ENCODE results near the gene CST7.
"Not testable (repeated sequence)": the region's sequence is repeated elsewhere in the genome, so short reads cannot be mapped to it uniquely, and the experiment has no call there.

Gene CST7

GRCh38 chr20:24914388-24915241 lies 34.5 kb upstream of the CST7 start:
- Histone ChIP-seq H3K36me3 (ENCODE audit: control insufficient read depth in 2 of 2, insufficient read depth in 2 of 2, low read length in 2 of 2) (no peaks in the 10 kb centered on the region), H3K27me3 (ENCODE audit: control insufficient read depth in 2 of 2, insufficient read depth in 2 of 2, low read length in 2 of 2) (no peaks in the 10 kb centered on the region), H3K4me3 (ENCODE audit: low read length in 2 of 2) (no peak overlapping the region), H3K4me1 (ENCODE audit: control insufficient read depth in 2 of 2, insufficient read depth in 2 of 2, low read length in 2 of 2) (peaks cover 0 to 2% of the 10 kb centered on the region in 2 donors), H3K9me3 (ENCODE audit: control insufficient read depth in 2 of 2, low read length in 2 of 2) (no peaks in the 10 kb centered on the region), H3K27ac (ENCODE audit: low read depth in 2 of 2, low read length in 2 of 2) (no peak overlapping the region), H3K9ac (ENCODE audit: low read depth in 1 of 2, low read length in 2 of 2) (no peak overlapping the region)

- no peak overlapping the region for H3K27ac ChIP-seq (ENCODE audit: low read depth in 2 of 2, low read length in 2 of 2)
- no peak overlapping the region for H3K4me3 ChIP-seq (ENCODE audit: low read length in 2 of 2)
- H3K9ac ChIP-seq (ENCODE audit: low read depth in 1 of 2, low read length in 2 of 2) = no peak overlapping the region
- H3K9me3 ChIP-seq (ENCODE audit: control insufficient read depth in 2 of 2, low read length in 2 of 2) = no peaks in the 10 kb centered on the region
- H3K27me3 ChIP-seq (ENCODE audit: control insufficient read depth in 2 of 2, insufficient read depth in 2 of 2, low read length in 2 of 2) = no peaks in the 10 kb centered on the region
- H3K36me3 ChIP-seq (ENCODE audit: control insufficient read depth in 2 of 2, insufficient read depth in 2 of 2, low read length in 2 of 2) = no peaks in the 10 kb centered on the region
- peaks cover 0 to 2% of the 10 kb centered on the region in 2 donors for H3K4me1 ChIP-seq (ENCODE audit: control insufficient read depth in 2 of 2, insufficient read depth in 2 of 2, low read length in 2 of 2)
Observed at GRCh38 chr20:24915440-24915839, 33.6 kb upstream of the CST7 start.

DNA sequence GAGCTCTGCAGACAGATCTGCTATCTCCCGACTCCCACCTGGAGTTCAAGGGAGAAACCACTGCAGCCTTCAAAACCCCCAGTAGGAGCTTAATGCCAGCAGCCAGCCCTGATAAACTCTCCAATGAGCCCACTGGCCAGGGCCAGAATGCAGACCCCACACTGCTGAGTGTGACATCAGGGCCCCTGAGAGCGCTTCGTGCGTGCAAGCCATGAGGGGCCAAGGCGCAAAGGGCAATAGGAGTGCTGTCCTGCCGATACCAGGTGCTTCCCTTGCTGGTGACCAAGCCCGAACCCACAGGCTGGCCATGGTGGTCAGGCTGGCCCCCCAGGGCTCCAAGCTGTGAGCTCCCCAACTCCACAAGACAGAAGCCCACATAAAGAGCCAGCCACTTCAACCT lies 33.2 kb upstream of the CST7 start:
- Histone ChIP-seq H3K27me3 (ENCODE audit: control insufficient read depth in 2 of 2, insufficient read depth in 2 of 2, low read length in 2 of 2) (no peaks in the 10 kb centered on the region), H3K9me3 (ENCODE audit: control insufficient read depth in 2 of 2, low read length in 2 of 2) (no peaks in the 10 kb centered on the region), H3K4me1 (ENCODE audit: control insufficient read depth in 2 of 2, insufficient read depth in 2 of 2, low read length in 2 of 2) (peaks cover 0 to 2% of the 10 kb centered on the region in 2 donors), H3K36me3 (ENCODE audit: control insufficient read depth in 2 of 2, insufficient read depth in 2 of 2, low read length in 2 of 2) (no peaks in the 10 kb centered on the region), H3K27ac (ENCODE audit: low read depth in 2 of 2, low read length in 2 of 2) (no peak overlapping the region), H3K9ac (ENCODE audit: low read depth in 1 of 2, low read length in 2 of 2) (no peak overlapping the region), H3K4me3 (ENCODE audit: low read length in 2 of 2) (no peak overlapping the region)

DNA sequence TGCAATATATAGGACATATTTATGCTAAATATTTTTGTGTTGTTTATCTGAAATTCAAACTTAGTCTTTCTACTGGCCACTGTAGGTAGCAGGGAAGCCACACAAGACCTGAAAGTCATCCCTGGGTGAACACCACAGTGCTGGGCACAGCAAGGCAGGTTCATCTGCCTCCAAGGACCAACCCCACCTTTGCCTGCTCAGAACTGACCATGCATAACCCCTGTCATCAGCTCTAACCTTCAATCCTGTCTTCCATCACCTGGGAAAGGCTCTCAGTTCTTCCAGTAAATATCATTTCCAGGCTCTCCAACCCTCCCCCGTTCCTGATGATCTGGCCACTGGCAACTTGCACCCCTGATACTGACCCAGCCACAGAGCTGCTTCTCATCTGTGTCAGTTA lies 32.7 kb upstream of the CST7 start:
- Histone ChIP-seq H3K9ac (ENCODE audit: low read depth in 1 of 2, low read length in 2 of 2) (no peak overlapping the region), H3K36me3 (ENCODE audit: control insufficient read depth in 2 of 2, insufficient read depth in 2 of 2, low read length in 2 of 2) (no peaks in the 10 kb centered on the region), H3K4me3 (ENCODE audit: low read length in 2 of 2) (no peak overlapping the region), H3K27ac (ENCODE audit: low read depth in 2 of 2, low read length in 2 of 2) (no peak overlapping the region), H3K4me1 (ENCODE audit: control insufficient read depth in 2 of 2, insufficient read depth in 2 of 2, low read length in 2 of 2) (peaks cover 0 to 2% of the 10 kb centered on the region in 2 donors), H3K27me3 (ENCODE audit: control insufficient read depth in 2 of 2, insufficient read depth in 2 of 2, low read length in 2 of 2) (no peaks in the 10 kb centered on the region), H3K9me3 (ENCODE audit: control insufficient read depth in 2 of 2, low read length in 2 of 2) (no peaks in the 10 kb centered on the region)

DNA sequence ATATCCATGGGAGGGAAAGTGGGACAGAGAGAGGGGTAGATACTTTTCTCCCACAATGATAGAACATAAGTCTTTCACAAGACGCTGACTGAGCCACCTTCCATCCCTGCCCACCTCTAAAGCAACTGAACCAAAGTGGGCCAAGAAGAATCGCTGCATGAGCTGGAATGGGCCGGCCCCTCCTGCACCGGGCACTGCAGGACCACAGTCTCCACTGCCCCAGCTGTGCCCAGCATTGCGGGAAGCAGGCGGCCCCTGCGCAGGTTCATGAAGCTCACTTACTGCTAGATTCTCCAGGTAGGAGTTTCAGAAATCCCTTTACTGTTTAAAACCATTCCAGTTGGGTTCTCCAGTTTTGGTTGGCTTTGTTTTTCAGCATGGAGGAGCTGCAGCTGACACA lies 32.0 kb upstream of the CST7 start:
- Histone ChIP-seq H3K9me3 (ENCODE audit: control insufficient read depth in 2 of 2, low read length in 2 of 2) (no peaks in the 10 kb centered on the region), H3K27me3 (ENCODE audit: control insufficient read depth in 2 of 2, insufficient read depth in 2 of 2, low read length in 2 of 2) (no peaks in the 10 kb centered on the region), H3K9ac (ENCODE audit: low read depth in 1 of 2, low read length in 2 of 2) (no peak overlapping the region), H3K4me1 (ENCODE audit: control insufficient read depth in 2 of 2, insufficient read depth in 2 of 2, low read length in 2 of 2) (peaks cover 0 to 2% of the 10 kb centered on the region in 2 donors), H3K36me3 (ENCODE audit: control insufficient read depth in 2 of 2, insufficient read depth in 2 of 2, low read length in 2 of 2) (no peaks in the 10 kb centered on the region), H3K27ac (ENCODE audit: low read depth in 2 of 2, low read length in 2 of 2) (no peak overlapping the region), H3K4me3 (ENCODE audit: low read length in 2 of 2) (no peak overlapping the region)

DNA sequence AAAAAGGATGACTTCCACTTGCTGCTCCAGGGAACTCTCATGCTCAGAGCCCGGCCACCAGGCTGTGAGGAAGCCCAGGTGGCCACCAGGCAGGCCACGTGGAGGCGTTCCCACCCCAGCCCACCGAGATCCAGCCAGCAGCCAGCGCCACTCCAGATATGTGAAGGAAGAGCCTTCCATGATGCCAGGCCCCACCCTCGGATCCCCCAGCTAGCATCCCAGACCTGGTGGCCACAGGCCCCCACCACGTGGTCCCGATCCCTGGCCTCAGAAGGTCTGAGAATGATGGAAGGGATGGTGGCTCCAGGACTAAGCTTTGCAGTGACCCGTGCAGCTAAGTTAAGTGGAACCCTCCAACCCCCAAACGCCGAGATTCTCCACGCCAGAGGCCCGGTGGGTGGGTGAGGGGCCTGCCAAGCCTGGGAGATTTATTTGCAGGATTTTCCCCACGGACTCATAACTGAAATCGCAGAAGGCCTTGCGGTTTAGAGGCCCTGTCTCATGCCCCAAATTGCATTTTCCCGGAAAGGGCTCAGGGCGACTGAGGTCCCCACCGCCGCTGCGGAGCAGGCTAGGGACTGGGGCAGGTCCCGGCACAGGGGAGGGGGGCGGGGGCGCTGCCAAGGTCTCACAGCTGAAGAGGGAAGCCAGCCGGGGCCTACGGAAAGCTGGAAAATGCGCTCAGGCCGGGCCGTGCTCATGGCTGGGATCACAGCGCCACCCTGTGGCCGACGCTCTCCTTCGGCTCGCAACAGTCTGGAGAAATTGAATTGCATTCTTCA lies 31.1 kb upstream of the CST7 start:
- Histone ChIP-seq H3K9ac (ENCODE audit: low read depth in 1 of 2, low read length in 2 of 2) (no peak overlapping the region), H3K4me1 (ENCODE audit: control insufficient read depth in 2 of 2, insufficient read depth in 2 of 2, low read length in 2 of 2) (peaks cover 0 to 2% of the 10 kb centered on the region in 2 donors), H3K27ac (ENCODE audit: low read depth in 2 of 2, low read length in 2 of 2) (no peak overlapping the region), H3K27me3 (ENCODE audit: control insufficient read depth in 2 of 2, insufficient read depth in 2 of 2, low read length in 2 of 2) (no peaks in the 10 kb centered on the region), H3K36me3 (ENCODE audit: control insufficient read depth in 2 of 2, insufficient read depth in 2 of 2, low read length in 2 of 2) (no peaks in the 10 kb centered on the region), H3K4me3 (ENCODE audit: low read length in 2 of 2) (no peak overlapping the region), H3K9me3 (ENCODE audit: control insufficient read depth in 2 of 2, low read length in 2 of 2) (no peaks in the 10 kb centered on the region)

GRCh38 chr20:24918579-24919566 lies 30.2 kb upstream of the CST7 start:
- peaks cover 0 to 2% of the 10 kb centered on the region in 2 donors for H3K4me1 ChIP-seq (ENCODE audit: control insufficient read depth in 2 of 2, insufficient read depth in 2 of 2, low read length in 2 of 2)
- H3K9ac ChIP-seq (ENCODE audit: low read depth in 1 of 2, low read length in 2 of 2) = no peak overlapping the region
- no peaks in the 10 kb centered on the region for H3K36me3 ChIP-seq (ENCODE audit: control insufficient read depth in 2 of 2, insufficient read depth in 2 of 2, low read length in 2 of 2)
- H3K4me3 ChIP-seq (ENCODE audit: low read length in 2 of 2) = no peak overlapping the region
- no peaks in the 10 kb centered on the region for H3K9me3 ChIP-seq (ENCODE audit: control insufficient read depth in 2 of 2, low read length in 2 of 2)
- H3K27ac ChIP-seq (ENCODE audit: low read depth in 2 of 2, low read length in 2 of 2) = no peak overlapping the region
- no peaks in the 10 kb centered on the region for H3K27me3 ChIP-seq (ENCODE audit: control insufficient read depth in 2 of 2, insufficient read depth in 2 of 2, low read length in 2 of 2)

GRCh38 chr20:24919665-24920064 lies 29.4 kb upstream of the CST7 start:
- H3K9me3 ChIP-seq (ENCODE audit: control insufficient read depth in 2 of 2, low read length in 2 of 2); H3K4me3 ChIP-seq (ENCODE audit: low read length in 2 of 2); H3K4me1 ChIP-seq (ENCODE audit: control insufficient read depth in 2 of 2, insufficient read depth in 2 of 2, low read length in 2 of 2); H3K27me3 ChIP-seq (ENCODE audit: control insufficient read depth in 2 of 2, insufficient read depth in 2 of 2, low read length in 2 of 2); H3K36me3 ChIP-seq (ENCODE audit: control insufficient read depth in 2 of 2, insufficient read depth in 2 of 2, low read length in 2 of 2); H3K27ac ChIP-seq (ENCODE audit: low read depth in 2 of 2, low read length in 2 of 2); H3K9ac ChIP-seq (ENCODE audit: low read depth in 1 of 2, low read length in 2 of 2): not testable (repeated sequence)

DNA sequence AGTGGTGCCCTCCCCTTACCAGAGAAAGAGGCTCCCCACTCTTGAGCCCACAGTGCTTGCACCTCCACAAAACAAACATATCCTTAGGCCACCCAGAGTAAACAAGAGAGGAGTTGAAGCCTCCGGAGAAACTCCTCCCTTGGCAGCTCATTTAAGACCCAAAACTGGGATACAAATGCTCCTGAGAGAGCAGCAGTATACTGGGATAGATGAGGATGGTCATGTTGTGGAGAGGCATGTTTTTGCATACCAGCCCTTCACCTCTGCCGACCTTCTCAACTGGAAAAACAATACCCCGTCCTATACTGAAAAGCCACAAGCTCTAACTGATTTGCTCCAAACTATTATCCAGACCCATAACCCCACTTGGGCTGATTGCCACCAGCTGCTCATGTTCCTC lies 28.4 kb upstream of the CST7 start:
- H3K36me3 ChIP-seq (ENCODE audit: control insufficient read depth in 2 of 2, insufficient read depth in 2 of 2, low read length in 2 of 2); H3K27ac ChIP-seq (ENCODE audit: low read depth in 2 of 2, low read length in 2 of 2); H3K4me3 ChIP-seq (ENCODE audit: low read length in 2 of 2); H3K9ac ChIP-seq (ENCODE audit: low read depth in 1 of 2, low read length in 2 of 2); H3K9me3 ChIP-seq (ENCODE audit: control insufficient read depth in 2 of 2, low read length in 2 of 2); H3K27me3 ChIP-seq (ENCODE audit: control insufficient read depth in 2 of 2, insufficient read depth in 2 of 2, low read length in 2 of 2); H3K4me1 ChIP-seq (ENCODE audit: control insufficient read depth in 2 of 2, insufficient read depth in 2 of 2, low read length in 2 of 2): not testable (repeated sequence)
